Gastrocnemius medialis (tissue), 4 donors: ENCODE measurements around the gene CYYR1.

Experiments used
- CTCF ChIP-seq, 5 experiments: fragments of 450-650 bp in 3 of 5; fragments of 200-600 bp in 2 of 5; sonication (generic) in 2 of 5; IDR thresholded peaks in 4 of 5; conservative IDR thresholded peaks in 1 of 5; 1 replicate in 4 of 5; 2 replicates in 1 of 5; pipeline ENCODE4 v1.5.1; 2016 to 2019; ENCODE audit warnings: antibody characterized with exemption in 5 of 5, mild to moderate bottlenecking in 3 of 5, moderate library complexity in 3 of 5
- POLR2A ChIP-seq, 2 donors: fragments of 450-650 bp; IDR thresholded peaks; one replicate each; pipeline ENCODE4 v1.6.1; 2017; ENCODE audit warnings: antibody characterized with exemption in 2 of 2, mild to moderate bottlenecking in 2 of 2, moderate library complexity in 2 of 2

- no peak for TF ChIP-seq CTCF (IDR thresholded peaks at IDR 0.05 in 4 of 5, conservative IDR thresholded peaks at IDR 0.05 in 1 of 5)
- TF ChIP-seq POLR2A (IDR thresholded peaks at IDR 0.05): no peak
These were observed 71.5 kb downstream of the CYYR1 start for GRCh38 chr21:26501495-26502021.
